Measurements from ENCODE around the gene FASN.

Gene FASN

DNA sequence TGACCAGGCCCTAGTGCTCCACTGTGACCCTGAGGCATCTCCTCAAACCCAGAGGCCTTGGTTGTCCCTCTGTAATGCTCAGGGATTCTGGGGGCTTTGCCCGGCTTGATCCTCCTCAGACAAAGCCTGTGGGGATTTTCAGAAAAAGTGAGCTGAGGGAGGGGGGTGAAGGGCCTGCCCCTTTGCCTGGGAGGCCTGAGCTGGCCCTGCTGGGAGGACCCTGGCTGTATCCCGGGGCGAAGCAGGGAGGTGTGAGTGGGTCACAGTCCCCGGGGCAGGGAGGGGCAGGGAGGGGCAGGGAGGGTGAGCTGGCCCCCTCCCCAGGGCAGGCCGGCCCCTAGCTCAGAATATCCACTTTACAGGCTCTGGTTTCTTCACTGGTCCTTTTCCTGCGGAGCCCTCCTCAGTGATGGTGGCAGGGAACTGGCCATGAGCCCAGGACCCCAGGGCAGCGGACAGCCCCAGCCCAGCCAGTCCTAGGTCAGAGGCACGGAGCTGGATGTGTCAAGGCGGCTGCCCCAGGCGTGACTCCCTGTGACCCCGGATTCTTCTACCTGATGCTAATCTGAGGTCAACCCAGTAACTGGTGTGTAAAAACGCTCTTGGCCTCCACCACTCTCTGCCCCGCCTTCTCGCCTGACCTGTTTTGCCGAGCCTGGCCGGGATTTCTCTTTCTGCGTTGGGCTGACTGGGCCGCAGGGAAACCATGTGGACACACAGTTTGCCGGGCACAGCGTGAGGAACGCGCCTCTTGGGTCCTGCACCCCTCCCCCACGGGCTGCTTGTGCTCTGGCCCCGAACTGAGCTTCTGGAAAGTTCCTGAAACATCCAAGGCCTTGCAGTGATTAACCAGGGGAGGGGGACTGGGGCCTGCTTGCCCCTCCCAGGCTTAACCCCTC lies 5.8 kb upstream of the FASN start:
- no peak for DNase-seq (ENCODE audit: low read depth in 2 of 2, low spot score in 1 of 2)

DNA sequence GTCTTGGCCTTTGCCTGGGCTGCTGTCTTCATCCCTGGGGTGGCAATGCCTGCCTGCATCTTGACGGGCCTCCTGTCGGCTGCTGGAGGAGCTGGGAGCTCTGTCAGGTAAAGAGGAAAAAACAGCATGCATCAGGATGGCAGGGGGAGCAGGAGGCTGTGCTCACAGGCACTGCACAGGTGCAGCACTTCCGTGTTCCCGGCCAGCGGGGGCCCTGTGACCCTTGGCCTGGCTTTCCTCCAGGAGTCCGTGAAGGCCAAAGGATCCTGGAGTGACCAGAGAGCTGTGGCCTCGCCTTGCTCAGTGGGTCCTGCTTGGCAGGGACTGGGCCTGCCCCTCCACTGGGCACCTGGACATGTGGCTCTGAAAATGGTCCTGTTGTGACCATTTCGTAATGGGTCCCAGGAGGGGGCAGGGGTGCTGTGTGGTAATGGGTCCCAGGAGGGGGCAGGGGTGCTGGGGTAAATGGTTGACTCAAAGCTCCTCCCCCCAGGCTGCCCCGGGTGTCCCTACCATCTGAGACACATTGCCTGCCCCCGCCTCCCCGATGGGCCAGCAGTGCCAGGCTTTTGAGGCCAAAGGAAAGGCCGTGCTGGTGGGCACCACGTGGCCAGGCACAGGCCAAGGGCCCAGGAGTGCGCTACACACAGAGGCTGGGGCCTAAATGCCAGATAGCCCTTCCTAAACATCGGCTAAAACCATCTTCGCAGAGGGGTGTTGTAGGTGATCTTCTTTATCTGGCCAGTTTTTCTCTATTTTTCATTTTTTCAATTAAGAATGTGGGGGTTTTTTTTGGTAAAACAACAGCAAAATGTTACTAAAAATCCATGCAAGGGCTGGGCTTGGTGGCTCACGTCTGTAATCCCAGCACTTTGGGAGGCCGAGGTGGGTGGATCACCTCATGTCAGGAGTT lies 4.0 kb upstream of the FASN start:
- no peak for DNase-seq (ENCODE audit: low read depth in 2 of 2, low spot score in 1 of 2)

DNA sequence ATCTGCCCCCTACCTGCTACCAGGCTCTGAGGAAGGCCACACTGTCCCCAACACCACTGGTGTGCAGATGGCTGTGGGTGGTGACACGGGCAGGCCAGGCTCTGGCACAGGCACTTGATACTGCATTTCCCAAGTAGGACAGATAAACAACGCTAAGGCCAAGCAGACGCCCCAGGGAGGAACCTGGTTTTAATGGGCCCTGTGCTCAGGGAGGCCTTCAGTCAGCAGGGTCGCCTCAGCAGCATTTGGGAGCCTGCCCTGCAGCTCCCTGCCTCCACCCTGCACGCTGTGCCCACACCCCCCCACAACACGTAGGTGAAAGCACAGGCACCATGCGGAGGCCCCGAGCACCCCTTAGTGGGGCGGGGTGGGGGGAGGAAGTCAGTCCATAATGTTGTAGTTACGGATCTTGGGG lies 3.3 kb upstream of the FASN start:
- no peak for DNase-seq (ENCODE audit: low read depth in 2 of 2, low spot score in 1 of 2)

DNA sequence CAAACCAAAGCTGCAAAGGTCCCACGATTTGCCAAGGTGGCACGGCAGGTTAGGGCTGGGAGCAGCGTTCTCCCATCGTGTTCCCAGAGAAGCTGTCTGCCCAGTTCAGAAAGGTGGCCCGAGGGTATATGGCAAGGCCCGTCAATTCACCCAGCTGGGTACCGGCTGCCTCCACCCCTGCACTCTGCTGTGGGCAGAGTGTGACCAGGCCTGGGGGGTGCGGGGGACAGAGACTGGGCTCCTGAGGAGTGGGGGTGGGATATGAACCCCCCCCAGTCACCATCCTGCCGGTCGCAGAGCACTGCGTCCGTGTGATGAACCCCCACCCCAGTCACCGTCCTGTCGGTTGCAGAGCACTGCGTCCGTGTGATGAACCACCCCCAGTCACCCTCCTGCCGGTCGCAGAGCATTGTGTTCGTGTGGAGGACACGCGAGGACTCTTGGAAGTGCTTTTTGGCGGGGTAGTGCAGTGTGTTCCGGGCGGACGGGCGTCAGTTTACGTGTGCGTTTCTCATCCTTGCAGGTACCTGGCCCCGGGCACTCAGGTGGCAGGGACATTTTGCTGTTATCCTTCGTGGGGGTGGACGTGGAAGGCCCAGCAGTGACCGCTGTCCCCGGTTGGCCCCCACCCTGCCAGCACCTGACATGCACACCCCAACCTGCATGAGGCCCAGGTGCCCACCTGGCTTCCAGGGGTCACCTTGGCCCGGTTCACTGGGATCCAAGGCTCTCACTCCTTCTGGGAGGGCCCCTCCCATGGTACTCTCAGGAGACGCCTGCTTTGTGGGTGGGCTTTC lies 2.7 kb upstream of the FASN start:
- DNase-seq (ENCODE audit: low read depth in 2 of 2, low spot score in 1 of 2) = no peak

DNA sequence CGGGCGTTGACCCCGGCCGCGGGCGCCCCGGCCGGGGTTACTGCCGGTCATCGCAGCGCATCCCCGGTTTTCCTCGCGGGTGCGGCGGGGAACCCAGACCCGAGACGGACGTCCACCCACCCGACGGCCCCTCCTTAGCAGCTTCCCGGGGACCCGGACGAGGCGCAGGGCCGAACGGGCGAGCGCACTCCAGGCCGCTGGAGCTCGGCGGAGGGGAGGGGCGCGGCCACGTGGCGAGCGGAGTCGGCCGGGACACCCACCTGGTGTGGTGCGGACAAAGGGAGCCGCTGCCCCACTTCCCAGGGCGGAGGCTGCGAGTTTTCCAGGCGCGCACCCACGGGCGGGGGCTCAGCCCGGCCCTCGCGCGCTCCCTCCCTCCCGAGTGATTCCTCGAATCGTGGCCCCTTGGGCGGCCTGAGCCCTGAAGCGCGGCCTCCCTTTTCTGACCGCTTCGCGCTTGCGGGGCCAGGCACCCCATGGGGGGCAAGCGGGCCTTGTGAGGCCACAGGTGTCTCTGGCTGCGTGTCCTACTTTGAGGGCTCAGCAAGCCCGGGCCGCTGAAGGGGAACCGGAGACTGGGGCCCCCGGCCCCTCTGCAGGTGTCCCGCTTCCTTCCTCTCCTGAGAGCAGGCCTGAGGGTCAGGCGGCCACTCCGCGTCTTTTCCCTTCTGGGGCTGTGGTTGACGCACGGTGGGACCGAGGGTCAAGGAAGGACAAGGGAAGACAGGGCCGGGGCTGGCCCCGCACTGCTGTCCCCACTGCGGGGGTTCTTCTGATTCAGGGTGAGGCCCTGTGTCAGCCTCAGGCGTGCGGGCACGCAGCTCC lies 1.1 kb upstream of the FASN start:
- DNase-seq (ENCODE audit: low read depth in 2 of 2, low spot score in 1 of 2) = no peak

DNA sequence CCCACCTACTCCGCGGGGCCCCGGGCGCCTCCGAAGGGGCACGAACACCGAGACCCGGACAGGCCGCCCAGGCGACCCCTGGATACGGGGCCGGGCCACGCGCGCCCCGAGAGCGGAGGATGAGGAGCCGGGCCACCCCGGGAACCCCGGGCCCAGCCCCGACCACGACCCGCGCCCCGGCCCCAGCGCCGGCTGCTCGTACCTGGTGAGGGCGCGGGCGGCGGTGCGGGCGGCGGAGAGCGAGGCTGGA lies 192 bp downstream of the FASN start:
- DNase-seq (ENCODE audit: low read depth in 2 of 2, low spot score in 1 of 2) = peak in 1 of 2 donors; percentile 34

DNA sequence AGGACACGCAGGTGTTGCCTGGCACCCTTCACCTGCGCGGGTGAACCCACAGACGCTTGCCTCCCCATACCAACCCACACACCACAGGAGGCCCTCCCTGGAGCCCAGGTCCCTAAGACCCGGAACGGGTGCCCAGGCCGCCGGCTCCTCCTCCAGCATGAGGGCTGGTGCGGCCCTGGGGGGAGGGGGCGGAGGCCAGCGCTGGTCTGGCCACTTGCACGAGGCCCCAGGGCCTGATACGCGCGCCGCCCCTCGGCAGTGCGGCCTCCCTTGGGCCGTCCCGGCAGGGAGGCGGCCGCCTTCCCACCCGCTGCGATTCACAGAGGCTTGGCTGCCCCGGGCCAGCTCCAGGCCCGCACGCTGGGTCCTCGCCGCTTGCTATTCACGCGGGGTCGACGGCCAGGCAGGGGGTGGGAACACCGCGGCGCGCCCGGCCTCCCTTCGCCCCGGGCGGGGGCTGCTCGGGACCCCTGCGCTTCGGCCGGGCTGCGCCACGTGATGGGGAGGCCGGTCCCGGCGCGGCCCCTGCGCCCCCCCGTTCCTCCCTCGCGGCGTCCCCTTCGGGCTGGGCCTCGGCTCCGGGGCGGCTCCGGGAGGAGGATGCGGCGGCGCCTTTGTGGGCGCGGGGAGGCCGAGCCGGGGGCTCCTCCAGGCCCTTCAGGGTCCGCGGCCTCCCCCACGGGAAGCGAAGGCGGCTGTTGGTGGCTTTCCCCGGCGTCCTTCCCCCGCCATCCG lies 685 bp downstream of the FASN start:
- DNase-seq (ENCODE audit: low read depth in 2 of 2, low spot score in 1 of 2) = no peak

DNA sequence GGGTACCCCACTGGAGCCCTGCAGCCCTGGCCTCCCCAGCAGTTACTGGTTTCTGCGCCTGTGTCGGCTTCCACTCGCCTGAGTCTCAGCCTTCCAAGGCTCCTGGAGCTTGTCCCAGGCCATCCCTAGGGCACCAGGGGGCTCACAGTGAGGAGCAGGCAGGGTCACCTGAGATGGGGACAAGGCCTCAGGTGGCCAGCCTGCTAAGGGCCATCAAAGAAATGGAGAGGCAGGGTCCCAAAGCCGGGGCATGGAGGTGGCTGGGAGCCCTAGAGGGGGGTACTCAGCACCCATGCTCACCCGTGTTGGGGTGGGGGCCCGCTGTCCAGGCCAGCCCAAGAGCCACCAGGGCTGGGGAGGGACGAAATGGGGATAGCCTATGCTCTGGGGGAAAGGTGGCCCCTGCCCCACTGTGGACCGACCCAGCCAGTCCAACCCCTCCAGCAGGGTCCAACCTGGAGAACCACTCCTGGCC lies 1.3 kb downstream of the FASN start:
- no peak for DNase-seq (ENCODE audit: low read depth in 2 of 2, low spot score in 1 of 2)

DNA sequence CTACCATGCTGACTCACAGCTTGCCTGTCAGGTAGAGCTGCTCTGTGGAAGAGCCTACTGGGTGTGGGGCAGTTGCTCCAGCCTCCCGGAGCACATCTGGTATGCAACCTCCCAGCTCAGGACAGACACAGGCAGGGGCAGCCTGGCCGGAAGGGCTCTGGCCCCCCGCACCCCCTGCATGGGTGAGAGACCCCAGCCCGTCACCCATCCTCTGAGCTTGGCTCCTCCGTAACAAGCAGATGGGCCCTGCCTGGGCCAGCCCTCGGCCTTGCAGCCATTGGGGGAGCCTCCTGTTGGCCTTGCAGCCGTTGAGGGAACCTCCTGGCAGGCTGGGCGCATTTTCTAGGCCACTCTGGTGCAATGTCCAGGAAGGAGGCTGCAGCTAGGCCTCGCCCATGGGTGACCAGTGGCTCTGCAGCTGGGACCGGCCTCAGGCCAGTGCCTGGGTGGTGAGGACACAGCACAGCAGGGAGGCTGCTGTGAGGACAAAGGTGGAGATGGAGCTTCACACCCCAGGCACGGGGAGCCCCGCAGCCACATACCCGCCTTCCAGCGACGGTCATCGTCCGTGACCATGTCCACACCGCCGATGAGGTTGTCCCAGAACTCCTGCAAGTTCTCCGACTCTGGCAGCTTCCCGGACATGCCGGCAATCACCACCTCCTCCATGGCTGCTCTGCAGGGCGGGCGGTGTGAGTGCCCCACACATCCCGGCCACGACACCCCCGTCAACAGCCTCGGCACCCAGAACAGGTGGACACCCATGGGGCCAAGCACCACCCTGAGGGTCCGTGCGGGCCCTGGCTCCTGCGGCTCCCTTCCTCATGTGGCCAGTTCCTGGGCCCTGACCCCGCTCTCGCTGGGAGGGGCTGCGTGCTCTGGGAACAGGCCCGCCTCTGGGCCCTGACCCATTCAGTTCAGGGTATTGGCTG lies 2.0 kb downstream of the FASN start:
- DNase-seq (ENCODE audit: low read depth in 2 of 2, low spot score in 1 of 2) = no peak

DNA sequence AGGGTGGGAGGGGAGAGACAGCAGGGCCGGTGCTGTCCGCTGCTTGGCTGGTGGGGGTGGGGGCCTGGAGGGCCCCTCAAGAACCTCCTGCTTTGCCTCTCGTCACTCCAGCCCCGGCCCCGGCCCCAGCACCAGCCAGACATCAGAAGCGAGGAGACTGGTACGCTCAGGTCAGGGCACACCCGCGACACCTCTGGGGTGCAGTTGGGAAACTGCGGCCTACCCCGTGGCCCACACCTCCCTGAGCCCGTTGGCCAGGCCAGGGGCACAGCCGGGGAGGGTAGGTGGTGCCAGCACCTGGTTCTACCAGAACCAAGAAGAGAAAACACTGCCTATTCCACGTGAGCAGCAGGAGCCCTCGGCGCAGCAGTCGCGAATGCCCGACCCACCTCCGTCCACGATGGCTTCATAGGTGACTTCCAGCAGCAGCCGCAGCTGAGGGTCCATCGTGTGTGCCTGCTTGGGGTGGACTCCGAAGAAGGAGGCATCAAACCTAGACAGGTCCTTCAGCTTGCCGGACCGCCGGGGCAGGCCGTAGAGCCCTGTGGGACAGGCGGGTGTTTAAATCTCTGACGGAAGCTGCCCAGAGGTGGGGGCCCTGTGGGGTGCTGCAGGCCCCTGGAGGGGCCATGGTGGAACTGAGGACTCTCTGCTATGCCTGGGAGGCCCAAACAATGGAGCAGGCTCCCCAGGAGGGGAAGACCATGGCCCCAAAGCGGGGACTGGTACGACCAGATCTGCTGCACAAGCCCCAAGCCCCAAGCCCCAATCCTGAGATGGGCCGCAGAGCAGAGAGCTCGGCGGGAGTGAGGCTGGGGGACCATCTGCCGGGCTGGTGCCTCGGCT lies 2.9 kb downstream of the FASN start:
- no peak for DNase-seq (ENCODE audit: low read depth in 2 of 2, low spot score in 1 of 2)

DNA sequence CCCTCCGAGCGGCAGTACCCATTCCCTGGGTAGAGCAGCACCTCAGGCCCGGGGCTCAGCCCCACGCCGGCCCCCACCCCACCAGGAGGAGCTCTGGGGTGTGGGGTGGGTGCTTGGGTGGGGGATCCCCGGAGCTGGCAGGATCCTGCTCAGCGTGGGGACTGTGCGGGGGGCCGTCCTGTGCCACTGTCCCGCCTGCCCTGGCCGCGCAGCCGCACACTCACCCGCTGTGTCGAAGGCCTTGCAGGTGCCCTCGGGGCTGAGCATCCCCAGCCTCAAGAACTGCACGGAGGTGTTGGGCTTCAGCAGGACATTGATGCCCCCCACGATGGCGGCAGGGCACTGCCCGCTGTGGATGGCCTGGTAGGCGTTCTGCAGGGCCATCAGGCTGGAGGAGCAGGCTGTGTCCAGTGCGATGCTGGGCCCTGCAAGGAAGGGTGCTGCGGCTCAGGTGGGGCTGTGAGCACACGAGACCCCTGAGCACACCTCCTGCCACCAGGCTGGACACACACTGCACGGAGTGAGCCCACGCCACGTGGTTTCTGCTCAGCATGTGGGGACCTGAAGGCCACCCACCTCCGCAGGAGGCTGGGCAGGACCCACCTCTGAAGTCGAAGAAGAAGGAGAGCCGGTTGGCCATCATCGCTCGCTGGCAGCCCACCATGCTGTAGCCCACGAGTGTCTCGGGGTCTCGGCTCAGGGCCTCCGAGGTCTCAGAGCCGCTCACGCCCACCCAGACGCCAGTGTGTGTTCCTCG lies 4.9 kb downstream of the FASN start:
- no peak for DNase-seq (ENCODE audit: low read depth in 2 of 2, low spot score in 1 of 2)

DNA sequence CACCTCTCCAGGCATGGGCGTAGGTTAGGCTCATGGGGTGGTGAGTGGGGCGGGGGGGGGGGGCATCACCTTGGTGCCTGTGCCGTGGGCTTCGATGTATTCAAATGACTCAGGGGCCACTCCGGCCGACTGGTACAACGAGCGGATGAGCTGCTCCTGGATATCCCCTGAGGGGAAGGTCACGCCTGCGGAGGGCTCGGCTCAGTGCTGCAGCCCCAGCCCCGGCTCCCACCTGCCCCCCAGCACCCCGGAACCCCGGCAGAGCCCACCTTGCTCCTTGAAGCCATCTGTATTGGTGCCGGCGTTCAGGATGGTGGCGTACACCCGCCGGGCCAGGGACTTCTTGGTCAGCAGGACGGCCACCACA lies 5.4 kb downstream of the FASN start:
- no peak for DNase-seq (ENCODE audit: low read depth in 2 of 2, low spot score in 1 of 2)

DNA sequence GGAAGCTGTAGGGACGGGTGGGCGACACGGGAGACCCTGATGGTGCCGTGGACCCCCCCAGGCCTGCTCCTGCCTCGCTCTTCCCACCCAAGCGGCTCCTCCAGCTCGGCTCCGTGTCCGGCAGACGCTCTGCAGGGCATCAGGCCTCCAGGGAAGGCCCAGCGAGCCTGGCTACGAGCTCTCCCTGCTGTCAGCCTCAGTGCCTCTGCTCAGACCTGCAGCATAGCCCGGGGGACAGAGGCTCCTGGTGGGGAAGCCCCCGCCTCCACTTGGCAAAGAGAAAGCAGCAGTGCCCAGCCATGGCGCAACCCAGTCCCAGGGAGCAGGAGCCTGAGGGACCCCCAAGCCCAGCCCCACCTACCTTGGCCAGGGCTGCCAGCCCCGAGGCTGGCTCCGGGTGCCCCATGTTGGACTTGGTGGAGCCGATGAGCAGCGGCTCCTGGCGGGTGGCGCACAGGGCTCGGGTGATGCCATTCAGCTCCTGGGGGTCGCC lies 5.9 kb downstream of the FASN start:
- no peak for DNase-seq (ENCODE audit: low read depth in 2 of 2, low spot score in 1 of 2)

DNA sequence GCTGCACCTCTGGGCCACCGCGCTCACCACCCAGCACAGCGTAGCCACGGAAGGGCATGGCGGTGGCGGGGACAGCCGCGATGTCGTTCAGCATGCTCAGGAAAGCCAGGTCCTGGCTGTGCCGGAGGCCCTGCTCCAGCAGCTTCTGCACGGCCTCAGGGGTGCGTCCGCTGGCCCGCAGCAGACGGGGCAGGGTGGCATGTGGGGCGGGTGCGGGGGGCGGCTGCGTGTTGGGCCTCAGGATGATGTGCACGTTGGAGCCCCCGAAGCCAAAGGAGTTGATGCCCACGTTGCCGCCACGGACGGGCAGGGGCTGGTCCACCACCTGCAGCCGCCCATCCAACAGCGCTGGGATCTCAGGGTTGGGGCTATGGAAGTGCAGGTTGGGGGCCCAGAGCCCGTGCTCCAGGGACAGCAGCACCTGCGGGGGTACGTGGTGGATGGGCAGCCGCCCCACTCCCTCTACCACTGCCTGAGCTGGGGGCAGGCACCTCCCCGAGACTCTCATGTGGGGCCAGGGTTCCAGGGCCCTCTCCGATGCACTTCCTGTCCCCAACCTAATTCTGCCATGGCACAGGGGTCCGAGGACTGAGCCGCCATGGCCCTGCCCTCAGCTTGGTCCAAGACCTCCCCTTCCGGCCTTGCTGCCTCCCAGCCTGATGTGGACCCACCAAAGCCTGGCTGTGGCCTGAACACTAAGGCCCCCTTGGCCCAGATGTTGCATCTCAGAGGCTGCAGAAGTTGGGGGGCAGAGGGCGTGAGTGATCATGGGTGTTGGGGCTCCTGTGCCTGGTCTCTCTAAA lies 6.6 kb downstream of the FASN start:
- no peak for DNase-seq (ENCODE audit: low read depth in 2 of 2, low spot score in 1 of 2)

DNA sequence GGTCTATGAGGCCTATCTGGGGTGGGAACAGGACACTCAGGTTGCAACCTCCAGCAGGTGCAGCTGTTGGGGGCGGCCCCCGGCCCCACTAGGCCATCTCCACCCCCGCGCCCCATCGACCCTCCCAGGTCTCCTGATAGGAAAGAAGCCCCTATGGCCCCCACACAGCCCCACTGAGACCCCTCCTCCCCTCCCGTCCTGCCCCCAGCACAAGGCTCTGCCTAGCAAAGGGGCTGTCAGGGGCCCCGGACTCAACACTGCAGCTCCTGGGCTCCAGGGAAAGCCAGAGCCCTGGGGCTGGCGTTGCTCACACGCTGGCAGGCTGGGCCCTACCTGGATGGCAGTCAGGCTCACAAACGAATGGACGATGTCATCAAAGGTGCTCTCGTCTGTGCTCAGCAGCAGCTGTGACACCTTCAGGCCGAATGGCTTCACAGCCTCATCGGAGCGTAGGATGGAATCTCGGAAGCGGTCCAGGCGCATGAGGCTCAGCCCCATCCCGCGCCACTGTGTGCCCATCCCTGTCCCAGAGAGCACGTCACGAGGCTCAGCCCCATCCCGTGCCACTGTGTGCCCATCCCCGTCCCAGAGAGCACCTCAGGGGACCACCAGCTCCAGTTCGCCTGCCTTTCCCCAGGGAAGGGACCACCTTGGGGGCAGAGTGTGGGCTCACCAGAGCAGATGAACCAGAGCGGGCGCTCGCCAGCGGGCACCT lies 7.3 kb downstream of the FASN start:
- no peak for DNase-seq (ENCODE audit: low read depth in 2 of 2, low spot score in 1 of 2)

All from stimulated activated CD8-positive, alpha-beta memory T cell treated with anti-CD3 and anti-CD28 coated beads, Interleukin-4, amount 100 ng/mL, for 4 hours (primary cell).